Esophagus squamous epithelium (tissue), 5 donors: ENCODE results near the gene ANKRD28. TPM values are rescaled to one million over a fixed set of nuclear protein-coding genes. Genes with fewer than 3 reads are reported as not detected.

ENCODE experiments used
- DNase-seq: peaks from one replicate; lab custom pipeline; 2025; lab: John Stamatoyannopoulos, UW
- H3K27ac ChIP-seq, 4 donors: fragments of 200-600 bp; sonication (generic); one replicate each; pipeline ENCODE4 v1.5.1; 2016 to 2019; ENCODE audit warnings: mild to moderate bottlenecking in 1 of 4
- H3K27me3 ChIP-seq, 4 donors: fragments of 200-600 bp; sonication (generic); 1 replicate in 3 of 4; 2 replicates in 1 of 4; pipeline versions ENCODE4 v1.5.1 to v1.6.0; 2017 to 2021; ENCODE audit warnings: antibody characterized with exemption in 1 of 4
- H3K36me3 ChIP-seq, 3 donors: fragments of 200-600 bp; sonication (generic); one replicate each; pipeline ENCODE4 v1.5.1; 2016 to 2019
- H3K4me1 ChIP-seq, 3 donors: fragments of 200-600 bp; sonication (generic); one replicate each; pipeline ENCODE4 v1.5.1; 2017 to 2019
- H3K4me3 ChIP-seq, 4 donors: fragments of 200-600 bp; sonication (generic); 1 replicate in 3 of 4; 2 replicates in 1 of 4; pipeline ENCODE4 v1.5.1; 2016 to 2019; ENCODE audit warnings: mild to moderate bottlenecking in 2 of 4, moderate library complexity in 1 of 4
- H3K9me3 ChIP-seq, 3 donors: fragments of 200-600 bp; sonication (generic); one replicate each; pipeline ENCODE4 v1.5.1; 2016 to 2019
- CTCF ChIP-seq, 6 experiments: fragments of 450-650 bp in 4 of 6; fragments of 200-600 bp in 2 of 6; sonication (generic) in 2 of 6; IDR thresholded peaks; one replicate each; pipeline ENCODE4 v1.5.1; 2016 to 2019; ENCODE audit warnings: antibody characterized with exemption in 6 of 6, mild to moderate bottlenecking in 4 of 6, moderate library complexity in 4 of 6
- POLR2A ChIP-seq, 4 donors: fragments of 450-650 bp; IDR thresholded peaks; one replicate each; pipeline ENCODE4 v1.6.1; 2017; ENCODE audit warnings: antibody characterized with exemption in 4 of 4, mild to moderate bottlenecking in 4 of 4, moderate library complexity in 3 of 4
- WGBS, 2 donors: methylation state at CpG; one replicate each; pipeline ENCODE4 v1.1.5; 2018; 5-methylcytosine and 5-hydroxymethylcytosine counted together
- intact Hi-C: fragments of 100-400 bp; cut with DNase I; formaldehyde crosslinking; loops from one replicate; pipeline ENCODE4 v1.15.0; 2022
- total RNA-seq, 4 donors: library from RNA; depleted of rRNA; stranded (reverse); fragments of >200 nt; gene quantifications; one replicate each; pipeline ENCODE4 v1.1.0, GENCODE V29; 2016
- donor health status: DM: yes; HTN: yes; CAD: no.

Gene ANKRD28
- total RNA-seq, 4 donors from 2014 or later = 20.8 to 49.6 (median 31.8) TPM

DNA sequence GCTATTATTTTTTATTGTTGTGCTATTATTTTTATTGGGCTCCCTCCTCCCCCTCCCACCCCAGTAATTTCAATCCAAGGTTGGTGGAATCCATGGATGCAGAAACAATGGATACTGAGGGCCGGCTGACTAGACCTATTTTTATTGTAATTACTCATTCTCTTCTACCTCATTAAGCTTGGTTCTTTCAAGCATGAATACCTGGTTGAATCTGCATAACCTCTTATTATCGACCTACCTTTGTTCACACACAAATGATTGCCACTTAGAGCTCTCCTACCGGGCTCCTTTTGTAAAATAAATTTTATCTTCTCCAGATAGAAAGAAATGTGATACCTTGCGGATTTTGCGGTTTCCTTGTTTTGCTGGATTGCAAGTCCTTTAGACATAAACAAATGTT lies 164.6 kb downstream of the ANKRD28 start:
- no peaks in the 10 kb centered on the region for H3K27me3 ChIP-seq
- 80 to 88% methylated on average over 5 of the region's 5 CpGs for WGBS, 2 donors
- H3K4me1 ChIP-seq = peaks cover 20 to 54% (median 38%) of the 10 kb centered on the region in 3 donors
- intact Hi-C loops = loop anchor here (5.0 kb wide), 1 partner anchor 179 kb away; no protein-coding TSS in a partner anchor
- no peaks in the 10 kb centered on the region for H3K36me3 ChIP-seq
- peak overlapping the region in 1 of 4 donors; percentile 73 for H3K27ac ChIP-seq
- TF ChIP-seq POLR2A (IDR thresholded peaks at IDR 0.05) (no peak), CTCF (IDR thresholded peaks at IDR 0.05) (no peak)
- DNase-seq = no peak
- no peak overlapping the region for H3K4me3 ChIP-seq
- no peaks in the 10 kb centered on the region for H3K9me3 ChIP-seq

DNA sequence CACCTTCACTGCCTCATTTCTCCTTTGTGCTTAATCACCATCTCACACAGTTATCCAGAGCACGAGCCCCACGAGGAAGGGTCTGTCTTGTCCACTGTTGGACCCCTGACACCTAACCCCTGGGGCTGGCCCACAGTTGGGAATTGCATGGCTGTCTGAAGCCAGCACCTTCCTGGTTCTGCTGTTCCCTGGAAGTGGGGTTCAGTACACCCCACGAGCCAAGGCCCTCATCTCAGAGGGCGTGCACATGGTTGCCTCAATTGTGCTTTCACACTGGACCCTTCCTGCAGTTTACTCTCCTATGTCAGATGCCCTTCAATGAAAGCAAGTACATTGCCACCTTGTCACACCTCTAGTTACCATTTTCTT lies 165.6 kb downstream of the ANKRD28 start:
- intact Hi-C loops = loop anchor here (5.0 kb wide), 1 partner anchor 180 kb away; no protein-coding TSS in a partner anchor
- no peak overlapping the region for H3K27ac ChIP-seq
- H3K4me3 ChIP-seq = no peak overlapping the region
- DNase-seq = no peak
- H3K9me3 ChIP-seq = no peaks in the 10 kb centered on the region
- TF ChIP-seq CTCF (IDR thresholded peaks at IDR 0.05) (no peak), POLR2A (IDR thresholded peaks at IDR 0.05) (no peak)
- peaks cover 20 to 50% (median 38%) of the 10 kb centered on the region in 3 donors for H3K4me1 ChIP-seq
- 92 to 100% methylated on average over 2 to 3 of the region's 4 CpGs for WGBS, 2 donors
- H3K36me3 ChIP-seq = no peaks in the 10 kb centered on the region
- no peaks in the 10 kb centered on the region for H3K27me3 ChIP-seq

DNA sequence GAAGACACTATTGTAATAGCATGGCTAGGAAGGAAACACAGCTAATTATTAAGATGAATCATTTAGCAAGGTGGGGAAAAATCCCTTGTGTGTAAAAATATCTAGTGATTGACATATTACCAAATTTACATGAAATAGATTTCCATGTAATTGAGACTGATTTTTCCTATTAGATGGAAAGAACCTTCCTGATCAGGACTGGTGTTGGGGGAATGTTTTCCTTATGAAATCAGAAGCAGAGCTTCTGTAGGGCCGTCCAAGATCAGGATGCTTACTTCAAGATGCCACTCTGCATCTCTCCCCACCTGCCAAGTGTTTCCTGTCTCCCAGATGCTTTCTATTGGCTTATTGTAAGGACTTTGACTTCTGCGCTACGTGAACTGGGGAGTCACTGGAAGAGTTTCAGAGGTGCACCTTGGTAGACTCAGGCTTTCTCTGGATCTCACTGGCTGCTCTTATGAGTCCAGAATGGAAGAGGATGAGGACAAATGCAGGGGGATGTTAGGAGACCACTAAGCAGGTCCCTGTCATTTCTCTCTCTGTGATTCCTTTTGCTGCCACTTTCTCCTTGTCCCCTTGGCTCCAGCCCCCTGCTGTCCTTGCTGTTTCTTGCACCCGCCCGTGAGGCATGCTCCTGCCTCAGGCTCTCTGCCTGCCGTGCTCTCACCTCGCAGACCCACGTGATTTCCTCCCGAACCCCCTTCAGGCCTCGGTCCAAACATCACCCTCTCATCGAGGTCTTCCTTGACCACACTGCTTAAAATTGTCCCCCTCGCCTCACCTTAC lies 166.2 kb downstream of the ANKRD28 start:
- H3K27me3 ChIP-seq = no peaks in the 10 kb centered on the region
- TF ChIP-seq CTCF (IDR thresholded peaks at IDR 0.05) = no peak
- TF ChIP-seq POLR2A (IDR thresholded peaks at IDR 0.05) = no peak
- no peaks in the 10 kb centered on the region for H3K9me3 ChIP-seq
- no peak overlapping the region for H3K4me3 ChIP-seq
- H3K27ac ChIP-seq = peak overlapping the region in 1 of 4 donors; percentile 32
- intact Hi-C loops = loop anchor here (5.0 kb wide), 1 partner anchor 181 kb away; no protein-coding TSS in a partner anchor
- H3K36me3 ChIP-seq = no peaks in the 10 kb centered on the region
- no peak for DNase-seq
- 83 to 86% methylated on average over 10 to 12 of the region's 12 CpGs for WGBS, 2 donors
- peaks cover 18 to 45% (median 34%) of the 10 kb centered on the region in 3 donors for H3K4me1 ChIP-seq

DNA sequence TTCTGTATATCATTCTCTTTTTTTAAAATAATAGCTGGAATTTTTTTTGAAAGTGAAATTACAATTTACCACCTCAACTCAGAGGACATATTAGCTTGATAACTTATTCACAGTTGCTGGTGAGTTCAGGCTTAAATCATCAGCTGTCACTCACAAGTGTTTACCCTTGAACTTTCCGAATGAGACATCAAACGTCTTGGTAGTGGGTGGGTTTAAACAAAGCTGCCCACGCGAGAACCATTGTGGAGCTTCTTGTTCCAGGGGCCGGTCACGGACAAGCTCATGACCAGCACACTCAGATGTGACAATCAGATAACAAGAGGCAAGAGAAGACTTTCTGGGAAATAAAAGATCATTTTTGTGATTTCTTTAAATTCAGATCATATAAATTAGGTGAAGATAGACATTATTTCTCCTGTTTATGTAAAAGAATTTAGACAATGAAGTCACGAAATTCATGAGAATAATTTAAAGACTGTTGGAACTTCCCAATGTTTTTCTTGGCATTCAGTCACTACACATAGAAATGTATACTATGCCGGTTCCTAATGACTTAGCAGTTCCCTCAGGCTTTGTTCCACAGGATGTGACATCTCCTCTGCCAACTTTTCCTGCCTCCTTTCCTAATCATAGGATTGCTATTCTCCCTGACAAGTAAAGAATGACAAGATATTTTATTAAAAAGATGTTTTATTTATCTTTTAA lies 167.0 kb downstream of the ANKRD28 start:
- Histone ChIP-seq H3K4me1 (peaks cover 15 to 36% (median 26%) of the 10 kb centered on the region in 3 donors), H3K9me3 (no peaks in the 10 kb centered on the region), H3K27me3 (no peaks in the 10 kb centered on the region), H3K4me3 (peak overlapping the region in 3 of 4 donors; percentile 20 to 24 (median 24)), H3K27ac (peak overlapping the region in 3 of 4 donors; percentile 32 to 65 (median 46)), H3K36me3 (no peaks in the 10 kb centered on the region)
- intact Hi-C loops = loop anchor here (5.0 kb wide), 1 partner anchor 182 kb away; no protein-coding TSS in a partner anchor
- TF ChIP-seq POLR2A (IDR thresholded peaks at IDR 0.05) = no peak
- no peak for TF ChIP-seq CTCF (IDR thresholded peaks at IDR 0.05)
- WGBS, 2 donors = 5% methylated on average over 8 of the region's 8 CpGs
- DNase-seq = no peak
